SU-DHL-6 (cell line): ENCODE results near the gene SCLT1.

ENCODE experiments used
- H2AFZ ChIP-seq: fragments of 200-600 bp; sonication (generic); 2 replicates; pipeline ENCODE4 v1.6.1; 2014; ENCODE audit warnings: low read depth, mild to moderate bottlenecking, moderate library complexity, mixed read lengths, antibody characterized with exemption, low read length; ENCODE audit not compliant: severe bottlenecking
- H3F3A ChIP-seq: fragments of 200-600 bp; shearing (Covaris generic); 2 replicates; pipeline ENCODE4 v1.6.0; 2016; ENCODE audit warnings: antibody characterized with exemption, mild to moderate bottlenecking; ENCODE audit not compliant: insufficient read depth
- H3K27ac ChIP-seq: fragments of 200-600 bp; sonication (generic); 2 replicates; pipeline ENCODE4 v1.5.1; 2016; ENCODE audit warnings: low read depth, mild to moderate bottlenecking, low read length, moderate library complexity, mixed read lengths
- H3K27me3 ChIP-seq: fragments of 200-600 bp; sonication (generic), shearing (Covaris generic); 2 replicates; pipeline ENCODE4 v1.6.0; 2014; ENCODE audit warnings: mild to moderate bottlenecking, low read length
- H3K36me3 ChIP-seq: fragments of 200-600 bp; sonication (generic); 2 replicates; pipeline ENCODE4 v1.6.1; 2014; ENCODE audit warnings: mild to moderate bottlenecking, low read length, mixed read lengths
- H3K4me2 ChIP-seq: fragments of 300-600, 200-600 bp; shearing (Covaris generic), sonication (generic); 2 replicates; pipeline ENCODE4 v1.6.0; 2014; ENCODE audit warnings: low read length, low read depth, mild to moderate bottlenecking; ENCODE audit not compliant: poor library complexity, severe bottlenecking
- H3K4me3 ChIP-seq: fragments of 200-600 bp; sonication (generic); 2 replicates; pipeline ENCODE4 v1.5.1; 2014; ENCODE audit warnings: antibody characterized with exemption, low read length, mild to moderate bottlenecking, mixed read lengths; ENCODE audit not compliant: insufficient read depth, poor library complexity, severe bottlenecking
- H3K79me2 ChIP-seq: fragments of 200-600 bp; sonication (generic); 2 replicates; pipeline ENCODE4 v1.6.1; 2014; ENCODE audit warnings: mild to moderate bottlenecking, low read length, moderate library complexity; ENCODE audit not compliant: insufficient read depth
- H3K9ac ChIP-seq: fragments of 200-600 bp; sonication (generic); 2 replicates; pipeline ENCODE4 v1.7.0; 2014; ENCODE audit warnings: mild to moderate bottlenecking, low read length
- H3K9me2 ChIP-seq: fragments of 200-600 bp; sonication (generic); replicated peaks from 2 replicates; pipeline ENCODE4 v1.6.1; 2014; ENCODE audit warnings: low read length; ENCODE audit not compliant: insufficient read depth
- H3K9me3 ChIP-seq: fragments of 200-600 bp; sonication (generic); 2 replicates; pipeline ENCODE4 v1.6.1; 2014; ENCODE audit warnings: low read length, mixed read lengths; ENCODE audit not compliant: insufficient read depth
- H4K20me1 ChIP-seq: fragments of 200-600 bp; sonication (generic); 2 replicates; pipeline ENCODE4 v1.6.1; 2014; ENCODE audit warnings: low read depth, mild to moderate bottlenecking, antibody characterized with exemption, low read length, moderate library complexity, mixed read lengths
- CTCF ChIP-seq: fragments of 200-600 bp; sonication (generic); IDR thresholded peaks from one replicate; pipeline ENCODE4 v1.5.1; 2017; ENCODE audit warnings: antibody characterized with exemption, mild to moderate bottlenecking, low read length, moderate library complexity; ENCODE audit not compliant: insufficient read depth, poor library complexity, severe bottlenecking
- EZH2phosphoT487 ChIP-seq: fragments of 200-600 bp; sonication (generic), shearing (Covaris generic); conservative IDR thresholded peaks from 2 replicates; pipeline ENCODE4 v1.6.1; 2018; ENCODE audit warnings: mild to moderate bottlenecking, antibody characterized with exemption, low read length, moderate library complexity, mixed read lengths

Gene SCLT1

GRCh38 chr4:128850252-128850651, 243.1 kb downstream of the SCLT1 start:
- Histone ChIP-seq H3K9me3 (no peaks in the 10 kb centered on the region), H2AFZ (no peak overlapping the region), H3K27me3 (no peaks in the 10 kb centered on the region), H3F3A (no peaks in the 10 kb centered on the region), H3K27ac (no peak overlapping the region), H3K4me2 (no peak overlapping the region), H3K9ac (no peak overlapping the region), H4K20me1 (no peaks in the 10 kb centered on the region), H3K4me3 (no peak overlapping the region), H3K79me2 (no peaks in the 10 kb centered on the region; the same call in 1 of the 2 replicates), H3K9me2 (no peaks in the 10 kb centered on the region), H3K36me3 (no peaks in the 10 kb centered on the region)
- TF ChIP-seq CTCF: no peak
- no peak for TF ChIP-seq EZH2phosphoT487

GRCh38 chr4:128848461-128848860, 244.9 kb downstream of the SCLT1 start:
- no peaks in the 10 kb centered on the region; the same call in 1 of the 2 replicates for H3K36me3 ChIP-seq
- H3K9ac ChIP-seq: no peak overlapping the region
- H3K27ac ChIP-seq: no peak overlapping the region
- 0 out of 2 replicates have a peak, but pooled peaks cover 4% of the 10 kb centered on the region for H3K79me2 ChIP-seq
- no peaks in the 10 kb centered on the region for H3K9me2 ChIP-seq
- no peak overlapping the region for H3K4me3 ChIP-seq
- no peaks in the 10 kb centered on the region for H4K20me1 ChIP-seq
- H2AFZ ChIP-seq: no peak overlapping the region
- H3K9me3 ChIP-seq: no peaks in the 10 kb centered on the region
- H3K4me2 ChIP-seq: no peak overlapping the region
- no peaks in the 10 kb centered on the region for H3F3A ChIP-seq
- no peaks in the 10 kb centered on the region for H3K27me3 ChIP-seq
- no peak for TF ChIP-seq EZH2phosphoT487

GRCh38 chr4:128847082-128847724, 246.1 kb downstream of the SCLT1 start:
- no peaks in the 10 kb centered on the region for H3F3A ChIP-seq
- H3K4me2 ChIP-seq: no peak overlapping the region
- H3K9me3 ChIP-seq: no peaks in the 10 kb centered on the region
- H3K9me2 ChIP-seq: no peaks in the 10 kb centered on the region
- no peak overlapping the region for H2AFZ ChIP-seq
- TF ChIP-seq EZH2phosphoT487: no peak
- no peak for TF ChIP-seq CTCF
- 0 out of 2 replicates have a peak, but pooled peaks cover 4% of the 10 kb centered on the region for H3K79me2 ChIP-seq
- no peaks in the 10 kb centered on the region for H3K27me3 ChIP-seq
- no peaks in the 10 kb centered on the region for H4K20me1 ChIP-seq
- H3K27ac ChIP-seq: no peak overlapping the region
- H3K9ac ChIP-seq: no peak overlapping the region
- no peaks in the 10 kb centered on the region; the same call in 1 of the 2 replicates for H3K36me3 ChIP-seq
- H3K4me3 ChIP-seq: no peak overlapping the region

GRCh38 chr4:128846063-128846462, 247.3 kb downstream of the SCLT1 start:
- Histone ChIP-seq H3K9ac (no peak overlapping the region), H3K36me3 (no peaks in the 10 kb centered on the region; the same call in 1 of the 2 replicates), H3K79me2 (peaks cover 15% of the 10 kb centered on the region), H3K9me3 (no peaks in the 10 kb centered on the region), H4K20me1 (no peaks in the 10 kb centered on the region), H3F3A (no peaks in the 10 kb centered on the region), H3K4me3 (no peak overlapping the region), H2AFZ (no peak overlapping the region), H3K27me3 (no peaks in the 10 kb centered on the region), H3K9me2 (no peaks in the 10 kb centered on the region), H3K27ac (no peak overlapping the region), H3K4me2 (no peak overlapping the region)
- TF ChIP-seq CTCF: no peak
- no peak for TF ChIP-seq EZH2phosphoT487
